ENCODE data around the gene LRP2BP.

Gene LRP2BP

GRCh38 chr4:185382754-185383153 is 13.0 kb downstream of the LRP2BP start:
- TF ChIP-seq CTCF (conservative IDR thresholded peaks at IDR 0.05): no peak
- H3K27ac ChIP-seq: peak overlapping the region; percentile 96

- TF ChIP-seq CTCF (conservative IDR thresholded peaks at IDR 0.05): no peak
Observed at GRCh38 chr4:185381288-185382196, 14.2 kb downstream of the LRP2BP start.

GRCh38 chr4:185380320-185380719 is 15.4 kb downstream of the LRP2BP start:
- no peak overlapping the region for H3K27ac ChIP-seq
- no peak for TF ChIP-seq CTCF (conservative IDR thresholded peaks at IDR 0.05)

More at GRCh38 chr4:185381288-185382196, 14.2 kb downstream of the LRP2BP start:
- H3K27ac ChIP-seq: no peak overlapping the region

GRCh38 chr4:185379326-185380295 is 16.1 kb downstream of the LRP2BP start:
- TF ChIP-seq CTCF (conservative IDR thresholded peaks at IDR 0.05): no peak
- H3K27ac ChIP-seq: no peak overlapping the region

GRCh38 chr4:185378264-185378663 is 17.5 kb downstream of the LRP2BP start:
- H3K27ac ChIP-seq: no peak overlapping the region
- no peak for TF ChIP-seq CTCF (conservative IDR thresholded peaks at IDR 0.05)

- H3K27ac ChIP-seq: no peak overlapping the region
- TF ChIP-seq CTCF (conservative IDR thresholded peaks at IDR 0.05): no peak
Observed at GRCh38 chr4:185374573-185374972, 21.2 kb downstream of the LRP2BP start.

GRCh38 chr4:185374027-185374426 is 21.7 kb downstream of the LRP2BP start:
- H3K27ac ChIP-seq: no peak overlapping the region
- no peak for TF ChIP-seq CTCF (conservative IDR thresholded peaks at IDR 0.05)
